Measurements from ENCODE around the gene KLHL17.
"Not testable (repeated sequence)": the region's sequence is repeated elsewhere in the genome, so short reads cannot be mapped to it uniquely, and the experiment has no call there.

The KLHL17 gene

DNA sequence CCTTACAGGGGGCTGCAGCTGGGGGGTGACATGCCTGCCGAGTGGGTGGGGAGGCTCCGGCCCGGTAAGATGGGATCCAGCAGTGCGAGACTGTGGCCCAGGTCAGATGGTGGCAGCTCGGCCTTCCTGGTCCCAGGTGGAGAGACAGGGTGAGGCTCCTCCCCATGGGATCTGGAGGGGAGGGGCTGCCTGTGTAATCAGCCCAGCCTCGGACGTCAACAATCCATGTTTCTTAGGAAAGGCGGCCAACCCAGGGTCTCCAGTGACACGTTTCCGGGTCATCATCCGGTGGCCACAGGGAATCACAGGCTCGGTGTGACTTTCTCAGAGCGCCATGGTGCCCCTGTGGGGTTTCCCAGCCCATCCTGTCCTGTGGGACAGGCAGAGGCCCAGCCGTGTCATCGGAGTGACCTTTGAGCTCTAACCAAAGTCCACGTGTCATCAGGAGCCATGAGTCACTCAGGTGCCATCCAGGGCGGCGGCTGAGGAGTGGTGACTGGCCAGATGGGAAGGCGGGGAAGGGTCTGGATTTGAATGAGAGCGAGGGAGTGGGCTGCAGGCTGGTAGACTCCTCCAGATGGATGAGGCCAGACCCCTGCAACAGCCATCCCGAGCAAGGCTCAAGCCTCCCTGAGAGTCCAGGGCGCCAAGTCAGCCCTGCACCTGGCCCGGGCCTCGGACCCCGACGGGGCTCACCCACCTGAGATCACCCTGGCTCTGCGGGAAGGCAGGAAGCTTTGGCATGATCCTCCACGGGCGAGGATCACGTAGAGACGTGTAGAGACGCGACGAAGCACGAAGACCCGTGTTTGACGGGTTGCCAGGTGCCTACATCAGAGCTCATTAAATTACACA is 46.1 kb downstream of the KLHL17 start:
- CTCF ChIA-PET: interaction anchor here (0.7 to 1.9 kb wide), 3 partner anchors 15 to 57 kb away, joined by 3 to 7 read pairs (median 4); no protein-coding TSS in a partner anchor
- peak overlapping the region; percentile 33 for H3K27ac ChIP-seq
- no peak for DNase-seq (ENCODE audit: low spot score)
- no peak for TF ChIP-seq CTCF (conservative IDR thresholded peaks at IDR 0.05; ENCODE audit: low read depth)
- POLR2A ChIA-PET (ENCODE audit: low non-redundant PET): interaction anchor here (1.0 kb wide), 1 partner anchor 68 kb away, joined by 8 read pairs; the partner anchor contains the start of gene RNF223

- H3K27ac ChIP-seq; POLR2A ChIA-PET (ENCODE audit: low non-redundant PET); CTCF ChIA-PET; DNase-seq (ENCODE audit: low spot score): not testable (repeated sequence)
Measured at GRCh38 chr1:1010131-1010530, 49.7 kb downstream of the KLHL17 start.

DNA sequence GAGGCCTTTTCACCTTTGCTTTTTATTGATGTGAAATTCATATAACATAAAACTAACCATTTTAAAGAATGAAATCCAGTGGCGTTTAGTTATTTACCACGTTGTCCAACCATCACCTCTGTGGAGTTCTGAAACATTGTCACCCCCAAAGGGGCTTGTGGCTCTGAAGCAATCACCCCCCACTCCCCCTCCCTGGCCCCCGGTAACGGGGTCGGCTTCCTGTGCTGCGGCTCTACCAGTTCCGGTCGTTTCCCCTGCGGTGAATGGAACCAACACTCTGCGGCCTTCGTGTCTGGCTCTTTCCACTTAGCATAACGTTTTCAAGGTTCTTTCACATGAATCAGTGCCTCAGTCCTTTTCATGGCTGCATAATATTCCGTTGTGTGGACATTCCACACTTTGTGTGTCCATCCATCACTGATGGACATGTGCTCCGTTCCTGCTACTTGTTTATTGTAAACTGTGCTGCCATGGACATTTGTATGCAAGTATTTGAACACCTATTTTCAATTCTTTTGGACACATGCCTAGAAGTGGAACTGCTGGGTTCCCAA is 51.1 kb downstream of the KLHL17 start:
- peak overlapping the region; percentile 9; the same call in 1 of the 2 replicates for H3K27ac ChIP-seq
- DNase-seq (ENCODE audit: low spot score): no peak
- TF ChIP-seq CTCF (conservative IDR thresholded peaks at IDR 0.05; ENCODE audit: low read depth): no peak
- POLR2A ChIA-PET (ENCODE audit: low non-redundant PET): no interaction called here
- CTCF ChIA-PET: no interaction called here

DNA sequence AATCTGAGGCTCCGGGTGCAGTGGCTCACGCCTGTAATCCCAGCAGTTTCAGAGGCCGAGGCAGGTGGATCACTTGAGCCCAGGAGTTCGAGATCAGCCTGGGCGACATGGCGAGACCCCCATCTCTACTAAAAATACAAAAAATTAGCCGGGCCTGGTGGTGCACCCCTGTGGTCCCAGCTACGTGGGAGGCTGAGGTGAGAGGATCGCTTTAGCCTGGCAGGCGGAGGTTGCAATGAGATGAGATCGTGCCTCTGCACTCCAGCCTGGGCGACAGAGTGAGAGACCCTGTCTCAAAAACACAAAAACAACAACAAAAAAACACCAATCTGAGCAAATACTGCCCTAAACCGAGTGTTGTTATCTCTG is 52.3 kb downstream of the KLHL17 start:
- CTCF ChIA-PET: interaction anchor here (3.5 kb wide), 1 partner anchor 11 kb away, joined by 26 read pairs; no protein-coding TSS in a partner anchor
- POLR2A ChIA-PET (ENCODE audit: low non-redundant PET); DNase-seq (ENCODE audit: low spot score): not testable (repeated sequence)
- peak overlapping the region; percentile 84 for H3K27ac ChIP-seq

GRCh38 chr1:1013105-1013921 is 52.9 kb downstream of the KLHL17 start, which contains the start of gene ISG15:
Gene ISG15, plus strand, starts transcription at chr1:1013497. Its CDS starts 77 bp downstream, at chr1:1013574.
- POLR2A ChIA-PET (ENCODE audit: low non-redundant PET): interaction anchor here (0.8 kb wide), 1 partner anchor 27 kb away, joined by 3 read pairs; no protein-coding TSS in a partner anchor

DNA sequence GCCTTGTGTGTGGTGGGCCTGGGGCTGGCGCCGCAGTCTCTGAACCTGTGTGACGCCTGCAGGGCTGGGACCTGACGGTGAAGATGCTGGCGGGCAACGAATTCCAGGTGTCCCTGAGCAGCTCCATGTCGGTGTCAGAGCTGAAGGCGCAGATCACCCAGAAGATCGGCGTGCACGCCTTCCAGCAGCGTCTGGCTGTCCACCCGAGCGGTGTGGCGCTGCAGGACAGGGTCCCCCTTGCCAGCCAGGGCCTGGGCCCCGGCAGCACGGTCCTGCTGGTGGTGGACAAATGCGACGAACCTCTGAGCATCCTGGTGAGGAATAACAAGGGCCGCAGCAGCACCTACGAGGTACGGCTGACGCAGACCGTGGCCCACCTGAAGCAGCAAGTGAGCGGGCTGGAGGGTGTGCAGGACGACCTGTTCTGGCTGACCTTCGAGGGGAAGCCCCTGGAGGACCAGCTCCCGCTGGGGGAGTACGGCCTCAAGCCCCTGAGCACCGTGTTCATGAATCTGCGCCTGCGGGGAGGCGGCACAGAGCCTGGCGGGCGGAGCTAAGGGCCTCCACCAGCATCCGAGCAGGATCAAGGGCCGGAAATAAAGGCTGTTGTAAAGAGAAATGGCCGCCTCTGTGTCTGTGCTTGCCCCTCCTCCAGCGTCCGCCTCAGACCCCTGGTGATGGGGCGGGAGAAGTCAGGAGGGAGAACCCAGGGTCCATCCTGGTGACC is 53.7 kb downstream of the KLHL17 start:
- peak overlapping the region; percentile 84 for H3K27ac ChIP-seq
- no peak for DNase-seq (ENCODE audit: low spot score)
- no peak for TF ChIP-seq CTCF (conservative IDR thresholded peaks at IDR 0.05; ENCODE audit: low read depth)
- ChIA-PET CTCF (interaction anchor here (0.6 to 3.5 kb wide), 7 partner anchors 12 to 206 kb away, joined by 3 to 26 read pairs (median 3); no protein-coding TSS in a partner anchor), POLR2A (ENCODE audit: low non-redundant PET) (interaction anchor here (0.8 kb wide), 1 partner anchor 26 kb away, joined by 3 read pairs; no protein-coding TSS in a partner anchor)

More at GRCh38 chr1:1013105-1013921, 52.9 kb downstream of the KLHL17 start, which contains the start of gene ISG15:
- peak; percentile 56 for DNase-seq (ENCODE audit: low spot score)
- CTCF ChIA-PET: interaction anchor here (0.7 to 3.5 kb wide), 3 partner anchors 11 to 80 kb away, joined by 3 to 26 read pairs (median 3); no protein-coding TSS in a partner anchor
- H3K27ac ChIP-seq: peak within 1 kb of the TSS; percentile 84
- no peak for TF ChIP-seq CTCF (conservative IDR thresholded peaks at IDR 0.05; ENCODE audit: low read depth)

Data from RWPE1 (cell line).